PC-3 (cell line): ENCODE data around the gene AGPAT4.

Experiments used
- EZH2 ChIP-seq: fragments of 300-600 bp; sonication (generic); IDR thresholded peaks from one replicate; pipeline ENCODE4 v1.6.1; 2017; ENCODE audit warnings: antibody characterized with exemption, mild to moderate bottlenecking, low read length; ENCODE audit not compliant: unreplicated experiment
- EZH2phosphoT487 ChIP-seq: fragments of 300-600 bp; sonication (generic); IDR thresholded peaks from 2 replicates; pipeline ENCODE4 v1.6.1; 2018; ENCODE audit warnings: mild to moderate bottlenecking, antibody characterized with exemption, low read length, borderline replicate concordance
- TF ChIP-seq, protein P1 (sequence below): fragments of 300-600 bp; sonication (generic); conservative IDR thresholded peaks from 2 replicates; pipeline ENCODE4 v1.5.1; 2017; ENCODE audit warnings: antibody characterized with exemption, low read depth, mild to moderate bottlenecking, low read length

DNA sequence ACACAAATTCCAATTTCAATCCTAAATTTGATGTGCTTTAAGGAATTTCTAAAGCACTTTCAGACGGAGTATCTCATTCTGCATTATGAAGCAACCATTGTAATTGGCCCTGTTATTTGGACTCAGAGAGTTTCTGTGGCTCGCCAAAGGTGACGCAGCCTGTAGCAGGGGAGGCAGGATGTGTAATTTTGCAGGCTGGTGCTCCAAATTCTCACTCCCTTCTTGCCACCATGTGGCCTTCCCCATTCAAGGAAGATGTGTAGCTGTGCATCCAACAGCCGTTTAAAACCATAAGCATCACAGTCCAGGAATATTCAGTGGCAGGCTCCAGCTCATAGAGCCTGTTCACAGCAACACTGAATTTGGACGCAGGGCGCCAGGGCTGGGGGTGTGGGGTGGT lies 45.8 kb downstream of the AGPAT4 start:
- TF ChIP-seq EZH2phosphoT487: no peak
- TF ChIP-seq, protein P1, sequence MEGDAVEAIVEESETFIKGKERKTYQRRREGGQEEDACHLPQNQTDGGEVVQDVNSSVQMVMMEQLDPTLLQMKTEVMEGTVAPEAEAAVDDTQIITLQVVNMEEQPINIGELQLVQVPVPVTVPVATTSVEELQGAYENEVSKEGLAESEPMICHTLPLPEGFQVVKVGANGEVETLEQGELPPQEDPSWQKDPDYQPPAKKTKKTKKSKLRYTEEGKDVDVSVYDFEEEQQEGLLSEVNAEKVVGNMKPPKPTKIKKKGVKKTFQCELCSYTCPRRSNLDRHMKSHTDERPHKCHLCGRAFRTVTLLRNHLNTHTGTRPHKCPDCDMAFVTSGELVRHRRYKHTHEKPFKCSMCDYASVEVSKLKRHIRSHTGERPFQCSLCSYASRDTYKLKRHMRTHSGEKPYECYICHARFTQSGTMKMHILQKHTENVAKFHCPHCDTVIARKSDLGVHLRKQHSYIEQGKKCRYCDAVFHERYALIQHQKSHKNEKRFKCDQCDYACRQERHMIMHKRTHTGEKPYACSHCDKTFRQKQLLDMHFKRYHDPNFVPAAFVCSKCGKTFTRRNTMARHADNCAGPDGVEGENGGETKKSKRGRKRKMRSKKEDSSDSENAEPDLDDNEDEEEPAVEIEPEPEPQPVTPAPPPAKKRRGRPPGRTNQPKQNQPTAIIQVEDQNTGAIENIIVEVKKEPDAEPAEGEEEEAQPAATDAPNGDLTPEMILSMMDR: no peak
- TF ChIP-seq EZH2: no peak
